GM10266 (cell line): ENCODE measurements around the gene NRG3.

Experiments
- DNase-seq: peaks from one replicate; pipeline ENCODE4 v3.0.0; 2012; ENCODE audit errors: extremely low spot score
- TF ChIP-seq, protein P1 (sequence below): IDR thresholded peaks from 2 replicates; pipeline ENCODE4 v1.5.1; 2012; ENCODE audit warnings: mild to moderate bottlenecking, low read depth; ENCODE audit not compliant: control insufficient read depth, insufficient read depth; ENCODE audit errors: missing control alignments

The NRG3 gene

DNA sequence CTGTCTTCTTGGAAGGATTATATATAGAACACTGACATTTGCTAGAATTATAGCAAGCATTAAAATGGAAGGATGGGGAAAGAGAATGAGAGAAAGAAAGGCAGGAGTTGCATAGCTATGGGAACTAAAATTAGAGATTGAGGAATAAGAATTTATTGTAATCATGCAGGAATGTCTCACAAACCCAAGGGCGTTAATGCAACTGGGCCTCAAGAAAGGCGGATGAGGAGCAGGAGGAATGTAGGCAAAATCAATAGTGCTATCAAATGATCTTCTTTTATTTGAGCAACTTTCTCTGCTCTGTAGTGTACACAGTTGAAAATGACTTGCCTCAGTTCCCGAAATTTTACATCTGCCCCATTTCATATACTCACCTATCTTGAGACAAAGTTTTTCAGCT, 1132.5 kb downstream of the NRG3 start:
- DNase-seq: no peak
- TF ChIP-seq, protein P1, sequence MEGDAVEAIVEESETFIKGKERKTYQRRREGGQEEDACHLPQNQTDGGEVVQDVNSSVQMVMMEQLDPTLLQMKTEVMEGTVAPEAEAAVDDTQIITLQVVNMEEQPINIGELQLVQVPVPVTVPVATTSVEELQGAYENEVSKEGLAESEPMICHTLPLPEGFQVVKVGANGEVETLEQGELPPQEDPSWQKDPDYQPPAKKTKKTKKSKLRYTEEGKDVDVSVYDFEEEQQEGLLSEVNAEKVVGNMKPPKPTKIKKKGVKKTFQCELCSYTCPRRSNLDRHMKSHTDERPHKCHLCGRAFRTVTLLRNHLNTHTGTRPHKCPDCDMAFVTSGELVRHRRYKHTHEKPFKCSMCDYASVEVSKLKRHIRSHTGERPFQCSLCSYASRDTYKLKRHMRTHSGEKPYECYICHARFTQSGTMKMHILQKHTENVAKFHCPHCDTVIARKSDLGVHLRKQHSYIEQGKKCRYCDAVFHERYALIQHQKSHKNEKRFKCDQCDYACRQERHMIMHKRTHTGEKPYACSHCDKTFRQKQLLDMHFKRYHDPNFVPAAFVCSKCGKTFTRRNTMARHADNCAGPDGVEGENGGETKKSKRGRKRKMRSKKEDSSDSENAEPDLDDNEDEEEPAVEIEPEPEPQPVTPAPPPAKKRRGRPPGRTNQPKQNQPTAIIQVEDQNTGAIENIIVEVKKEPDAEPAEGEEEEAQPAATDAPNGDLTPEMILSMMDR: no peak

DNA sequence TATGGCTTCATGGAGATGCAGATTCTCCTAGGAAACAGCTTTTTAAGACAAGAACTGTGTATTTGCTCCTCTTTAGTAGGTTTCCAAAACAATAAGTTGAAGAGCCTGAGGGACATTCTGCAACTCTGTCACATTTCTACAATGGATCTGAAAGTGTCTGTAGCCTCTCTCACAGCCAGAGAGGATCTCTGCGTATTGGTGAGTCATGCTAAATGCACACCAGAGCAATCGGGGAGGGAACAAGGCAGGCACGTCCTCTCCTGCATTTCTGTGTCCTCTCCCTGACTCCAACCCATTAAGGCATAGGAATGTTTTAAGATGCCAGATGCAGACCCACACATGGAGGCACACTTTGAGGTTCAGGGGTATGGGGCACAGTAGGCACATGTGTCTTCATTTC, 1137.9 kb downstream of the NRG3 start:
- DNase-seq: no peak
- TF ChIP-seq, protein P1: no peak

DNA sequence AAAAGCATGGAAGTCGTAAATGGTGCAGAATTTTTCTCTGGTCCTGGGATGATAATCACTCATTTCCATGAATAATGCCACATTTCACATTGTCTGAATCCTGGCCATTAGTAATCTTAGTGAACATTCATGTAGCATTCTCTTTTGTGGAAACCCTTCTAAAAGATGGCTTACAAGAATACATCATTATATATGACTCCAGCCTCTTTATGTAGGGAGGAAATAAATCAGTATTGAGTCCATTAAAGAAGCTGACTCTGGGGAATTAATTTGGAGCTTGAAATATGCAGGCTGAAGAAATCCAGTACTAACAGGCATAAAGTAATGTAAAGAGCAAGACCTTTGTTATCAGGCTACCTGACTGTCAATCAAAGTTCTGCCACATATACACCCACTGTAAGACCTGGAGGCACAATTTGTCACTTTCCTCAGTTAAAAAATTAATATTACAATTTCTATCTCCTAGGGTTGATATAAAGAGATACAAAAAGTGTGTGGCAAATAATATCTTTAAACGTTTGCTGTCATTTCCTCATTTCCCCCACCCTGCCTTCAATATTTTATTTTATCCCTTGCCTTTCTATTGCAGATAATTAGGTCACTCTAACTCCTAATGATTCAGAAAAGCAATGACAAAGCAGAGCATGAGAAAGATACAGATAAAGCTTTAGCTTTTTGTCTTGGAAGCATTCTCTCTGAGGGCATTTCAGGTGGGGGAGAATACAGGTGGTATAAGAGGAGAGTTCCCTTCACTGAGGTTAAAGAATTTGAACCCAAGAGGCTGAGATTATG, 1142.3 kb downstream of the NRG3 start:
- TF ChIP-seq, protein P1: no peak
- DNase-seq: no peak

DNA sequence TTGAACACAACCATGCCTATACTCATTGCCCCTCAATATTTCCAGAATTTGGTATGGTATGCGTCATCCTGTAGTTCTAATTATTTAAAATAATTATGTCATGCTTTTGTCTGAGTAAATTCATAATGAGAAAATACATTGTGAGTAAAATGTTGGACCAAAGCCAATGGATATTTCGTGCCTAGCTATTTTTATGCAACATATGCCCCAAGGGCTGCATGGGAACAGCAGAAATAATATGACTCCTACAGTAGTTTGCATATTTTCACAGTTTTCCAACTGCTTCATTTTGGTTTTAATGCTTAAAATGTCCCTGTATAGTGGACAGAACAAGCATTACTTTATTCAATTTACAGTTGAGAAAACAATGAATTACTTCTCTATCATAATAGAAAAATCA, 1148.7 kb downstream of the NRG3 start:
- TF ChIP-seq, protein P1: no peak
- no peak for DNase-seq
